GM21447 (cell line): ENCODE measurements around the gene IL22RA1.

Experiments used
- ATAC-seq: cut with Tn5 transposase; IDR thresholded peaks from one replicate; pipeline ENCODE4 v1.9.1; 2021; ENCODE audit not compliant: unreplicated experiment

The IL22RA1 gene

GRCh38 chr1:24098943-24099638, 43.8 kb downstream of the IL22RA1 start:
- no peak for ATAC-seq

GRCh38 chr1:24098102-24098501, 44.8 kb downstream of the IL22RA1 start:
- ATAC-seq: no peak

GRCh38 chr1:24097663-24098062, 45.3 kb downstream of the IL22RA1 start:
- no peak for ATAC-seq

- ATAC-seq: no peak
Measured at GRCh38 chr1:24096739-24097103, 46.2 kb downstream of the IL22RA1 start.

GRCh38 chr1:24096009-24096738, 46.8 kb downstream of the IL22RA1 start:
- no peak for ATAC-seq

GRCh38 chr1:24095140-24095859, 47.6 kb downstream of the IL22RA1 start:
- no peak for ATAC-seq

GRCh38 chr1:24094554-24094953, 48.4 kb downstream of the IL22RA1 start:
- ATAC-seq: no peak

GRCh38 chr1:24093732-24094131, 49.2 kb downstream of the IL22RA1 start:
- ATAC-seq: no peak

- ATAC-seq: no peak
Measured at GRCh38 chr1:24092979-24093378, 50.0 kb downstream of the IL22RA1 start.

GRCh38 chr1:24091971-24092482, 50.9 kb downstream of the IL22RA1 start:
- ATAC-seq: no peak

- no peak for ATAC-seq
Measured at GRCh38 chr1:24090736-24091135, 52.2 kb downstream of the IL22RA1 start.

GRCh38 chr1:24089743-24090555, 53.0 kb downstream of the IL22RA1 start:
- ATAC-seq: no peak

- ATAC-seq: no peak
Measured at GRCh38 chr1:24089027-24089742, 53.8 kb downstream of the IL22RA1 start.

- ATAC-seq: no peak
Measured at GRCh38 chr1:24086466-24086865, 56.5 kb downstream of the IL22RA1 start.

GRCh38 chr1:24085546-24085945, 57.4 kb downstream of the IL22RA1 start:
- ATAC-seq: no peak

GRCh38 chr1:24085007-24085406, 57.9 kb downstream of the IL22RA1 start:
- ATAC-seq: no peak

- no peak for ATAC-seq
Measured at GRCh38 chr1:24084050-24084449, 58.9 kb downstream of the IL22RA1 start.

- ATAC-seq: no peak
Measured at GRCh38 chr1:24082372-24082771, 60.6 kb downstream of the IL22RA1 start.

- no peak for ATAC-seq
Measured at GRCh38 chr1:24081190-24081589, 61.8 kb downstream of the IL22RA1 start.

GRCh38 chr1:24080131-24080530, 62.8 kb downstream of the IL22RA1 start:
- ATAC-seq: no peak
